H9 (cell line): ENCODE results near the gene TSPAN3. TPM values are rescaled to one million over a fixed set of nuclear protein-coding genes. Genes with fewer than 3 reads are reported as not detected.

Source experiments
- DNase-seq: peaks from one replicate; pipeline ENCODE4 v3.0.0-alpha.2; 2017
- H2AFZ ChIP-seq: one replicate; pipeline ENCODE4 v1.6.1; 2013; ENCODE audit warnings: mild to moderate bottlenecking, low read length, control low read depth, moderate library complexity
- H2AK5ac ChIP-seq: 2 replicates; pipeline ENCODE4 v1.6.1; 2013; ENCODE audit warnings: low read length, control low read depth, mixed read lengths; ENCODE audit not compliant: insufficient read length
- H2BK120ac ChIP-seq: one replicate; pipeline ENCODE4 v1.6.1; 2013; ENCODE audit warnings: low read depth, mild to moderate bottlenecking, low read length, control low read depth, inconsistent platforms; ENCODE audit not compliant: poor library complexity, severe bottlenecking
- H2BK12ac ChIP-seq: 2 replicates; pipeline ENCODE4 v1.6.1; 2013; ENCODE audit warnings: low read length, control low read depth, mixed read lengths, low read depth; ENCODE audit not compliant: insufficient read length
- H2BK15ac ChIP-seq: 2 replicates; pipeline ENCODE4 v1.6.1; 2013; ENCODE audit warnings: low read depth, low read length, control low read depth
- H2BK20ac ChIP-seq: one replicate; pipeline ENCODE4 v1.6.1; 2013; ENCODE audit warnings: low read depth, mild to moderate bottlenecking, low read length, control low read depth, inconsistent platforms; ENCODE audit not compliant: poor library complexity, severe bottlenecking
- H2BK5ac ChIP-seq: 2 replicates; pipeline ENCODE4 v1.6.1; 2013; ENCODE audit warnings: low read length, control low read depth, mixed read lengths; ENCODE audit not compliant: insufficient read length
- H3K14ac ChIP-seq: 2 replicates; pipeline ENCODE4 v1.6.1; 2013; ENCODE audit warnings: low read length, control low read depth; ENCODE audit not compliant: insufficient read depth
- H3K18ac ChIP-seq: 2 replicates; pipeline ENCODE4 v1.6.1; 2013; ENCODE audit warnings: low read depth, mild to moderate bottlenecking, mixed read lengths, low read length, control low read depth; ENCODE audit not compliant: insufficient read length
- H3K23ac ChIP-seq: 2 replicates; pipeline ENCODE4 v1.6.1; 2013; ENCODE audit warnings: low read length, control low read depth, mixed read lengths, low read depth; ENCODE audit not compliant: insufficient read length
- H3K23me2 ChIP-seq: 2 replicates; pipeline ENCODE4 v1.6.1; 2013; ENCODE audit warnings: low read depth, mild to moderate bottlenecking, mixed read lengths, low read length, control low read depth; ENCODE audit not compliant: insufficient read length, poor library complexity, severe bottlenecking
- H3K27ac ChIP-seq: 2 replicates; pipeline ENCODE4 v1.5.1; 2013; ENCODE audit warnings: low read length, control low read depth, mixed read lengths, low read depth; ENCODE audit not compliant: insufficient read length
- H3K27me3 ChIP-seq: 2 replicates; pipeline ENCODE4 v1.6.1; 2013; ENCODE audit warnings: low read length, control low read depth, inconsistent platforms; ENCODE audit not compliant: insufficient read depth
- H3K4ac ChIP-seq: 2 replicates; pipeline ENCODE4 v1.6.1; 2013; ENCODE audit warnings: low read depth, mild to moderate bottlenecking, control low read depth, inconsistent platforms, low read length, moderate library complexity
- H3K4me1 ChIP-seq: 2 replicates; pipeline ENCODE4 v1.6.1; 2013; ENCODE audit warnings: low read length, control low read depth, inconsistent platforms; ENCODE audit not compliant: insufficient read depth
- H3K4me2 ChIP-seq: 2 replicates; pipeline ENCODE4 v1.6.1; 2013; ENCODE audit warnings: low read length, control low read depth, mixed read lengths; ENCODE audit not compliant: insufficient read length, insufficient read depth
- H3K56ac ChIP-seq: 2 replicates; pipeline ENCODE4 v1.6.1; 2013; ENCODE audit warnings: low read depth, mild to moderate bottlenecking, mixed read lengths, low read length, control low read depth; ENCODE audit not compliant: insufficient read length
- H3K79me1 ChIP-seq: 2 replicates; pipeline ENCODE4 v1.6.1; 2013; ENCODE audit warnings: low read depth, mild to moderate bottlenecking, moderate library complexity, low read length, control low read depth, inconsistent platforms; ENCODE audit not compliant: insufficient read depth, poor library complexity, severe bottlenecking
- H3K79me2 ChIP-seq: 2 replicates; pipeline ENCODE4 v1.6.1; 2013; ENCODE audit warnings: low read length, control low read depth, inconsistent platforms; ENCODE audit not compliant: insufficient read depth
- H3K9ac ChIP-seq: 2 replicates; pipeline ENCODE4 v1.6.1; 2013; ENCODE audit warnings: low read length, control low read depth, mixed read lengths; ENCODE audit not compliant: insufficient read length; ENCODE audit errors: extremely low read depth
- H3K9me3 ChIP-seq: one replicate; pipeline ENCODE4 v1.6.1; 2013; ENCODE audit warnings: low read depth, low read length, inconsistent platforms; ENCODE audit not compliant: control insufficient read depth
- H3T11ph ChIP-seq: one replicate; pipeline ENCODE4 v1.6.1; 2013; ENCODE audit warnings: mild to moderate bottlenecking, low read length, control low read depth, inconsistent platforms
- H4K20me1 ChIP-seq: one replicate; pipeline ENCODE4 v1.6.1; 2013; ENCODE audit not compliant: control insufficient read depth, insufficient read length, insufficient read depth
- H4K5ac ChIP-seq: 2 replicates; pipeline ENCODE4 v1.6.1; 2013; ENCODE audit warnings: low read depth, mild to moderate bottlenecking, mixed read lengths, low read length, control low read depth; ENCODE audit not compliant: insufficient read length
- H4K8ac ChIP-seq: replicated peaks from 2 replicates; pipeline ENCODE4 v1.6.1; 2013; ENCODE audit warnings: low read length, control low read depth, mixed read lengths, low read depth; ENCODE audit not compliant: insufficient read length
- H4K91ac ChIP-seq: 2 replicates; pipeline ENCODE4 v1.6.1; 2013; ENCODE audit warnings: low read depth, mild to moderate bottlenecking, moderate library complexity, mixed read lengths, low read length, control low read depth; ENCODE audit not compliant: insufficient read length
- H3K27ac Mint-ChIP-seq, 3 experiments: 2 replicates in 2 of 3; 3 replicates in 1 of 3; pipeline ENCODE4 v1.8.0; 2020 to 2021; ENCODE audit warnings: mixed read lengths in 3 of 3, mild to moderate bottlenecking in 1 of 3, moderate library complexity in 1 of 3
- H3K27me3 Mint-ChIP-seq: 2 replicates; pipeline ENCODE4 v1.8.0; 2021; ENCODE audit warnings: low read depth, mild to moderate bottlenecking, moderate library complexity, mixed read lengths
- H3K36me3 Mint-ChIP-seq, 3 experiments: 2 replicates in 2 of 3; 3 replicates in 1 of 3; pipeline ENCODE4 v1.8.0; 2020 to 2021; ENCODE audit warnings: low read depth in 3 of 3, mixed read lengths in 3 of 3; ENCODE audit not compliant: insufficient read depth in 1 of 3
- H3K4me1 Mint-ChIP-seq, 2 experiments: 2 replicates each; pipeline ENCODE4 v1.8.0; 2020; ENCODE audit warnings: mixed read lengths in 2 of 2
- H3K4me3 Mint-ChIP-seq, 2 experiments: 2 replicates in 1 of 2; 3 replicates in 1 of 2; pipeline ENCODE4 v1.8.0; 2020 to 2021; ENCODE audit warnings: mild to moderate bottlenecking in 2 of 2, mixed read lengths in 2 of 2, moderate library complexity in 1 of 2
- H3K9me3 Mint-ChIP-seq, 2 experiments: 2 replicates in 1 of 2; 3 replicates in 1 of 2; pipeline ENCODE4 v1.8.0; 2020; ENCODE audit warnings: mild to moderate bottlenecking in 2 of 2, mixed read lengths in 2 of 2, moderate library complexity in 1 of 2
- CTCF ChIP-seq: fragments of 200-600 bp; sonication (generic); conservative IDR thresholded peaks from 3 replicates; pipeline ENCODE4 v1.8.0; 2021; ENCODE audit warnings: antibody characterized with exemption, mild to moderate bottlenecking
- total RNA-seq: library from RNA; stranded (reverse); gene quantifications from 2 replicates; pipeline ENCODE4 v1.2.1, GENCODE V29; 2021

The TSPAN3 gene
- total RNA-seq, 1 experiment from 2014 or later, result 117 TPM

- no peaks in the 10 kb centered on the region for H3K23me2 ChIP-seq
- H3K79me1 ChIP-seq, result no peaks in the 10 kb centered on the region
- H2AK5ac ChIP-seq, result no peak overlapping the region
- no peak overlapping the region for H4K8ac ChIP-seq
- Mint-ChIP-seq H3K4me3 (no peak overlapping the region), H3K9me3 (no peaks in the 10 kb centered on the region), H3K27me3 (no peaks in the 10 kb centered on the region), H3K4me1 (peaks cover 31 to 43% of the 10 kb centered on the region in 2 experiments), H3K27ac (no peak overlapping the region), H3K36me3 (peaks cover 2 to 4% (median 2%) of the 10 kb centered on the region in 3 experiments; a peak in 4 of 7 replicates)
- H4K20me1 ChIP-seq, result no peaks in the 10 kb centered on the region
- H3K9me3 ChIP-seq, result no peaks in the 10 kb centered on the region
- H2AFZ ChIP-seq, result no peak overlapping the region
- no peak overlapping the region for H3K18ac ChIP-seq
- H2BK15ac ChIP-seq, result no peak overlapping the region
- H3K23ac ChIP-seq, result no peak overlapping the region
- no peak overlapping the region for H2BK5ac ChIP-seq
- no peak overlapping the region for H2BK120ac ChIP-seq
- no peak overlapping the region for H2BK12ac ChIP-seq
- H3K56ac ChIP-seq, result no peak overlapping the region
- no peak overlapping the region for H3K4ac ChIP-seq
- H3T11ph ChIP-seq, result no peak overlapping the region
- H4K91ac ChIP-seq, result no peak overlapping the region
- H4K5ac ChIP-seq, result no peak overlapping the region
- no peaks in the 10 kb centered on the region for H3K27me3 ChIP-seq
- no peak overlapping the region for H2BK20ac ChIP-seq
- no peaks in the 10 kb centered on the region; the same call in 1 of the 2 replicates for H3K4me1 ChIP-seq
- H3K27ac ChIP-seq, result no peak overlapping the region
- H3K4me2 ChIP-seq, result no peak overlapping the region
- no peak for TF ChIP-seq CTCF
- no peak overlapping the region for H3K14ac ChIP-seq
- DNase-seq, result no peak
- H3K9ac ChIP-seq, result no peak overlapping the region
- H3K79me2 ChIP-seq, result peaks cover 8% of the 10 kb centered on the region; the same call in 1 of the 2 replicates
These were observed 7.7 kb downstream of the TSPAN3 start for GRCh38 chr15:77063249-77063648.
